Measurements from ENCODE around the gene PDIA2. TPM values are rescaled to one million over a fixed set of nuclear protein-coding genes. Genes with fewer than 3 reads are reported as not detected.

Gene PDIA2
- total RNA-seq, 6 donors from 2014 or later = 0.52 to 0.64 TPM; not detected in 4

DNA sequence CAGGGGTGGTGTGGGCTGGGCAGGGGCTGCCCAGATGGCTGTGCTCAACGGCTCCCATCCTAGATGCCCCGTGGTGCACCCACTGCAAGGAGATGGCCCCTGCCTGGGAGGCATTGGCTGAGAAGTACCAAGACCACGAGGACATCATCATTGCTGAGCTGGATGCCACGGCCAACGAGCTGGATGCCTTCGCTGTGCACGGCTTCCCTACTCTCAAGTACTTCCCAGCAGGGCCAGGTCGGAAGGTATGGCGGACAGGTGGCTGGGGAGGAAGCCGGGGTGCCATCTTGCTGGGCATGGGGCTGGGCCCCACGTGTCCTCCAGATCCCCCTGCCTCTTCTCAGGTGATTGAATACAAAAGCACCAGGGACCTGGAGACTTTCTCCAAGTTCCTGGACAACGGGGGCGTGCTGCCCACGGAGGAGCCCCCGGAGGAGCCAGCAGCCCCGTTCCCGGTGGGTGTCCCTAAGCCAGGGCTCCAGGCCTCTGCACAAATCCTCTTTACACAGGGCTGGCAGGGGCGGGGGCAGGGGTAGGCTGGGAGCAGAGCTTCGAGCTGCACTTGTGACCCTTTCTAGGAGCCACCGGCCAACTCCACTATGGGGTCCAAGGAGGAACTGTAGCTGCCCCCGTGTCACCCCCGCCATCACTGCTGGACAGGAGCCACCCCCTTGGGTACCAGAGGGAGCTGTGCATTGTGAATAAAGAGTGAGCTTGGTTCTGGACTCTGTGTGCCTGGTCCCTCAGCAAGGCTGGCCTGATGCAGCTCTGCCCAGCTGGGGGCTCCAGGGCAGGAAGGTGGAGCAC is 3.7 kb downstream of the PDIA2 start:
- no peak for TF ChIP-seq CTCF (IDR thresholded peaks at IDR 0.05)
- TF ChIP-seq POLR2AphosphoS5 (IDR thresholded peaks at IDR 0.05) = no peak
- TF ChIP-seq POLR2A (IDR thresholded peaks at IDR 0.05) = no peak
- no peak for TF ChIP-seq EP300 (IDR thresholded peaks at IDR 0.05)
- no peak overlapping the region for H3K27ac ChIP-seq

DNA sequence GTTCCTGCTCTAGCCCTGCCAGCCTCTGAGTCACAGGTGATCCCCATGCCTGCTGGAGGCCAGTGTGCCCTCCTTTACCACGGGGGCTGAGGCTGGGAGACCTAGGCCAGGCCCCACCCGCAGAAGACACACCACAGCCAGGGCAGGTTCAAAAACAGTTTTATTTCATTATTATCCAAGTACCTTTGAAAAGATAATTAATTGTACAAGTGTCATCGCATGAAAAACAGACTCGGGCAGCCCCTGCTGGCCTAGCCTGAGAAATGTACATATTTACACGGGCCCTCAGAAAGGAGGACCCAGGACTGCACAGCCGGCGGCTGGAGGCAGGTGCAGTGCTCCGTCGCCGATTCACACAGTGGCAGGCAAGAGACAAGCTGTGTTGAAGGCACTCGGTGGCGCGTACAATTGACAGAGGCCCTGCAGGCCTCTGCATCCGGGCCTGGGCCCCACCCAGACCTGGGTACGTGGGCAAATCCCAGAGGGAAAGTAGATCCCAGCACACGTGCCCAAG is 4.4 kb downstream of the PDIA2 start:
- WGBS, 2 donors = 83 to 86% methylated on average over 12 to 16 of the region's 16 CpGs
- Histone ChIP-seq H3K4me3 (no peak overlapping the region), H3K9me3 (no peaks in the 10 kb centered on the region), H3K4me1 (no peaks in the 10 kb centered on the region), H3K27ac (no peak overlapping the region), H3K27me3 (peaks cover 0 to 7% (median 1%) of the 10 kb centered on the region in 4 donors), H3K36me3 (peaks cover 3 to 60% (median 52%) of the 10 kb centered on the region in 4 donors)
- TF ChIP-seq POLR2AphosphoS5 (IDR thresholded peaks at IDR 0.05) (no peak), EP300 (IDR thresholded peaks at IDR 0.05) (no peak), CTCF (IDR thresholded peaks at IDR 0.05) (no peak), POLR2A (IDR thresholded peaks at IDR 0.05) (no peak)
- ATAC-seq (ENCODE audit: low FRiP score in 2 of 2) = no peak
- peak in 1 of 2 donors; percentile 50 for DNase-seq

More for the DNA sequence above, 3.7 kb downstream of the PDIA2 start:
- Histone ChIP-seq H3K4me3 (no peak overlapping the region), H3K4me1 (peaks cover 0 to 4% (median 0%) of the 10 kb centered on the region in 4 donors), H3K27me3 (peaks cover 0 to 9% (median 3%) of the 10 kb centered on the region in 4 donors), H3K36me3 (peaks cover 0 to 54% (median 45%) of the 10 kb centered on the region in 4 donors), H3K9me3 (no peaks in the 10 kb centered on the region)
- 85 to 99% methylated on average over 15 to 20 of the region's 22 CpGs for WGBS, 2 donors
- peak in 1 of 2 donors; percentile 71 for DNase-seq
- ATAC-seq (ENCODE audit: low FRiP score in 2 of 2) = no peak

DNA sequence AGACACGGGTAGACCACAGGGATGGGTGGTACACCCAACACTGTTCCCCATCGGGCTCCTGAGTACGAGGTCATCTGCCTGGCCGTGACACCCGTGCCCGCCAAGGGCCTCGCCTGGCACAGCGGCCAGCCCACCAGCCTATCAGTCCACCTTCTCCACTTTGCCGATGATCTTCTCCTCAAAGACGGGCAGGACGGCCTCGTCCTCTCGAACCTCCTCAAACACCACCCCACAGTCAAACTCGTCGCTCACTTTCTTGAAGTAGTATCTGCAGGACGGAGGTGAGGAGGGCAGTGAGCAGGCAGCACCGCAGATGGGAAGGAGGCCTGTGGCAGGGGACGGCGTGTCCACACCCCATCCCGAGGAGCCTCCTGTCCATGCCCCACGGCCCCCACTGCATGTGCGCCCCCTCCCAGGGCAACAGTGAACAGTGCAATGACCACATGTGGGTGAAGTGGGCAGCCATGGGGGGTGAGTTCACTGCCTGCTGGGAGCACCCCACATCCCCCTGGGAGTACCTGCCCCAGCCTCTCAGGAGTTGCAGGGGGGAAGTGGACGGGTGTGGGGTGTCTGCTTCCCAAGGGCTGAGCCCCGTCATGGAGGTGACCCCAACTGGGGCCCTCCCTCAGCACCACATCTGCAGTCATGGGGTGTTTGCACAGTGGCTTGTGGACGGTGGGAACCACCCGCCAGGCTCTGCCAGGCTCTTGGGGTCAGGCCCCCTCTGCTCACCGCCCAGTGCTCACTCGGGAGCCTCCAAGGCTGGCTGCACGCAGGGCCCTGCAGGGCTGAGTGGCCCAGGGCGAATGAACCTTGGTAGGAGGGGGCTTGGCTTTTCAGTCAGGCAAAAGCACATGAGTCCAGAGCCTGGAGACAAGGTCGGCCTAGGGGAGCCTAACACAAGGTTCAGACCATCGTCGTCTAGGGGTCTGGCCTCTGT is 5.3 kb downstream of the PDIA2 start:
- H3K27me3 ChIP-seq = peaks cover 0 to 3% (median 0%) of the 10 kb centered on the region in 4 donors
- no peaks in the 10 kb centered on the region for H3K4me1 ChIP-seq
- ATAC-seq (ENCODE audit: low FRiP score in 2 of 2) (no peak), DNase-seq (peak in 1 of 2 donors; percentile 59)
- WGBS, 2 donors = 96 to 98% methylated on average over 18 to 31 of the region's 33 CpGs
- H3K4me3 ChIP-seq = no peak overlapping the region
- peaks cover 3 to 69% (median 61%) of the 10 kb centered on the region in 4 donors for H3K36me3 ChIP-seq
- no peak for TF ChIP-seq POLR2A (IDR thresholded peaks at IDR 0.05)
- TF ChIP-seq CTCF (IDR thresholded peaks at IDR 0.05) = no peak
- TF ChIP-seq EP300 (IDR thresholded peaks at IDR 0.05) = no peak
- no peak for TF ChIP-seq POLR2AphosphoS5 (IDR thresholded peaks at IDR 0.05)
- H3K27ac ChIP-seq = no peak overlapping the region
- no peaks in the 10 kb centered on the region for H3K9me3 ChIP-seq

DNA sequence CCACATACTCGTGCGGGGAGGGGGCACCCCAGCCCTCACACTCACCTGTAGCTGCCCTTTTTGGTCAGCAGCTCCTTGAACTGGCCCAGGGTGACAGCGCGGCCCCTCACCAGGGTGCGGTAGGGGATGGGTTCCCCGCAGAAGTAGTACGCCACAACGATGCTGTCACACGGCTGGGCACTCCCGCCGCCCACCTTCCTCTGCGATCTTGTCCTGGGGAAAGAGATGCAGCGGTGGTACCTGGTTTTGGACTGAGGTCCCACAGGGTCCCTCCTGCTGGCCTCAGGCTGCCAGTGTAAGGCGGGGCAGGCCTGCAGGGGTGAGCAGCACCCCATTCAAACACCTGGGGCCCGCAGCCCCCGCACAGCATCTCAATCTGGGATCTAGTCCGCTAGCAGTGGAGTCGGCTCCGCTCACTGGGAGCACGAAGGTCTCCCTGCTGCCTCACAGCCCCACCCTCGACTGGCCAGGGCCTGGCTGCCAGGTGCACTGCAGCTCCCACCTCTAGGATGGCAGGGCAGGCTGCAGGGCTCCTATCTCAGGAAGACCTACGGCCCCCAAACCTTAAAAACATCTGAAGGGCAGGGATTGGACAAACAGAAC is 6.5 kb downstream of the PDIA2 start:
- Histone ChIP-seq H3K27ac (no peak overlapping the region), H3K4me3 (no peak overlapping the region), H3K27me3 (no peaks in the 10 kb centered on the region), H3K36me3 (peaks cover 3 to 77% (median 67%) of the 10 kb centered on the region in 4 donors), H3K4me1 (no peaks in the 10 kb centered on the region), H3K9me3 (no peaks in the 10 kb centered on the region)
- DNase-seq = peak in 1 of 2 donors; percentile 73
- 93 to 97% methylated on average over 17 to 22 of the region's 22 CpGs for WGBS, 2 donors
- ATAC-seq (ENCODE audit: low FRiP score in 2 of 2) = no peak
- no peak for TF ChIP-seq CTCF (IDR thresholded peaks at IDR 0.05)
- TF ChIP-seq POLR2A (IDR thresholded peaks at IDR 0.05) = no peak
- TF ChIP-seq EP300 (IDR thresholded peaks at IDR 0.05) = no peak

Data from upper lobe of left lung (tissue), 6 donors.